ENCODE results near the gene PJA1.

PJA1 gene

DNA sequence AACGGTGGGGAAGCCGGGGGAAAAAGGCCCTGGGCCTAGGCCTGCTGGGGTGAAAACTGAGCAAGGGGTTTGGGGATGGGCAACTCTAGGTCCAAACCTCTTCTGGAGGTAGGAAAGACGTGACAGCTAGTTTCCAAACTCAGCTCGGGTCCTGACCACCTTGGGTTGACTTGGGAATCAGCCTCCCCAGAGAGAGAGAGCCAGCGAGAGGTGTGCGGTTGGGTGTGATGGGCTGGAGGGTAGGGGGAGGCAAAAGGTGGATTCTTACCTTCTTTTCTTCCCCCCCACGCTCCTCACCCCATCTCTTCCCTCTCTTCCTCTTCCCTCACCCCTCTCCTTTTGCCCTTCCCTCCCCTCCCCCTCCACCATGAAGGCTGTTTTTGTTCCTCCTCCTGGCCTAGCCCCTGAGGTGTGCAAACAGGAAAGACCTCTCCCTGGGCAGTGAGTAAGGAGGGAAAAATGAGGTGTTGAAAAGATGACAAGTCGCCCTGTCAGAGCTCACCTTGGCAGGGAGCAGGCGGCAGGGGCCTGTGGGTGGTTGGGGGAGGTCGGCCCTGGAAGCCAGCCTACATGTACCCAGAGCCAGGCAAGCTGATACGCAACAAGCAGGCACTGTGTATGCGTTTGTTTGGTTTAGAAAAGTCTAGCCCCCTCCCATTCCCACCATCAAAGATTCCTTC, 14.8 kb downstream of the PJA1 start:
- H3K27me3 ChIP-seq = peaks cover 49 to 94% (median 79%) of the 10 kb centered on the region in 11 experiments
- peaks cover 0 to 5% (median 0%) of the 10 kb centered on the region in 11 experiments; a peak in 6 of 22 replicates for H4K20me1 ChIP-seq
- no peak overlapping the region for H3K27ac ChIP-seq
- H3K4me2 ChIP-seq = no peak overlapping the region
- TF ChIP-seq Cebpa-rat (IDR thresholded peaks at IDR 0.05) = no peak
- peaks cover 0 to 15% (median 8%) of the 10 kb centered on the region in 10 experiments; a peak in 14 of 20 replicates for H3K4me1 ChIP-seq
- H3K9me3 ChIP-seq (replicated peaks in 1 of 11) = no peaks in the 10 kb centered on the region
- H3K9ac ChIP-seq = no peak overlapping the region
- no peaks in the 10 kb centered on the region for H3K36me3 ChIP-seq
- H3K4me3 ChIP-seq = no peak overlapping the region

DNA sequence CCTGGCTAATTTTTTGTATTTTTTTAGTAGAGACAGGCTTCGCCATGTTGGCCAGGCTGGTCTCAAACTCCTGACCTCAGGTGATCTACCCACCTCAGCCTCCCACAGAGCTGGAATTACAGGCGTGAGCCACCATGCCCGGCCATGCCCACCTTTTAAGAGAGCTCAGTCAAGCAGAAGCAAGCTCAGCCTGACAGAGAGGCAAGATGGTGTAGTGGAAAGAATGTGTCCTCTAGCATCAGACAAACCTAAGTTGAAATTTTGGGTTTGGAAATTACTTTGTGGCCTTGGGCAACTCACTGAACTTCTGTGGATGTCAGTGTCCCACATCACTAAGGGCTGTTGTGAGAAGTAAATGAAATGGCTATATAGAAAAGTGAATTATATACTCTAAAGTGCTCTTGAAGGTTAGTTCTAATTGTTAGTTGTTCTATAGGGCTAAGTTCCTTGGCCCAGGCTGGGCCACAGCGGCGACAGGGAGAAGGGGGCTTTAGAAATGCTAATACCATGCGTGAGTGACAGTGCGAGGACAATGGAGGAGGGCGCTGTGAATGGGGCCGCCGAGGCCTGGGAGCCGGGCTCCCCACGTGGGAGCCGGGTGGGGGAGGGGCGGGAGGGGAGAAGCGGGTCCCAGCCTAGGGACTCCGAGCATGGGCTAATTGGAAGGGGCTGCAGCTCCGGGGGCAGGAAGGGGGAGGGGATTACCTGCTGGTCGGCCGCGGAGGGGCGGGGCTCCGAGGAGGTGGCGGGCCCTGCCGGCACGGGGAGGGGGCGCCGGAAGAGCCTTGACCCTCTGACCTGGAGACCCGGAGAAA, 15.6 kb downstream of the PJA1 start:
- no peak for TF ChIP-seq Cebpa-rat (IDR thresholded peaks at IDR 0.05)
- H4K20me1 ChIP-seq = peaks cover 0 to 5% (median 0%) of the 10 kb centered on the region in 11 experiments; a peak in 5 of 22 replicates
- no peaks in the 10 kb centered on the region for H3K9me3 ChIP-seq (replicated peaks in 1 of 11)
- H3K4me2 ChIP-seq = no peak overlapping the region
- no peak overlapping the region for H3K27ac ChIP-seq
- no peak overlapping the region for H3K4me3 ChIP-seq
- peaks cover 49 to 94% (median 78%) of the 10 kb centered on the region in 11 experiments for H3K27me3 ChIP-seq
- peaks cover 0 to 15% (median 8%) of the 10 kb centered on the region in 10 experiments; a peak in 14 of 20 replicates for H3K4me1 ChIP-seq
- H3K36me3 ChIP-seq = no peaks in the 10 kb centered on the region
- H3K9ac ChIP-seq = no peak overlapping the region

DNA sequence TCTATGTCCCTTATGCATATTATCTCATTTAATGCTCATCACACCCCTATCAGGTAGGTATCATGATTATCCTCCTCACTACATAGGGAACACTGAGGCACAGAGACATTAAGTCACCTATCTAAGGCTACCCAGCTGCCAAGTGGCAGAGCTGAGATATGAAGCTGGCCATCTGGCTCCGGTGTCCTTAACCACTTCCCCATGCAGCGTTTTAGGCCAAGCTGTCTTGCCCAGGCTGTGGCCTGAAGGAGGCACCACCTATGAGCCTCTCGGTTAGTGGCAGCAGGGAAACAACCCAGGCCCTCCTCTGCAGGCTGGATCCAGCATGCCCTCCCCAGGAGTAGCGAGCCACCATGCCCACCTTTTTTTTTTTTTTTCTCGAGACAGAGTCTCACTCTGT, 16.3 kb downstream of the PJA1 start:
- Histone ChIP-seq H3K9me3 (replicated peaks in 1 of 11) (no peaks in the 10 kb centered on the region), H3K9ac (no peak overlapping the region), H3K4me2 (no peak overlapping the region), H3K4me3 (no peak overlapping the region), H3K27me3 (peaks cover 47 to 94% (median 78%) of the 10 kb centered on the region in 11 experiments), H3K36me3 (no peaks in the 10 kb centered on the region), H3K27ac (no peak overlapping the region), H3K4me1 (peaks cover 0 to 15% (median 8%) of the 10 kb centered on the region in 10 experiments; a peak in 14 of 20 replicates), H4K20me1 (peaks cover 0 to 5% (median 0%) of the 10 kb centered on the region in 11 experiments; a peak in 5 of 22 replicates)
- TF ChIP-seq Cebpa-rat (IDR thresholded peaks at IDR 0.05) = no peak

DNA sequence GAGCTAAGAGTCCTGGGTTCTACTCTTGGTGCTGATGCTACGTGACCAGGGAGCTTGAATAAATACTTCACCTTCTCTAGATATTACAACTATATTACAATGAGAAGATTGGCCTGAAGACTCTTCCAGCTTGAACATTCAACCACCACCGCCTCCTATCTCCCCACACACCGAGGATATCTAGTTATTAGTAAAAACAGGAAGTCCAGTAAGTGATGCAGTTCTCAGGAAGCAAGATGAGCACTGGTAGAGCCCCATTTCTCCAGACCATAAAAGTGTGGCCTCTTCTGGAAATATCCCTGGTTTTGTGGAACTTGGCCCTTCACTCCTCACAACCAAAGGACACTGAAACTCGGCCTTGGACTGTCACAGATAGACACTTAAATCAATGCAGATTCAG, 18.5 kb downstream of the PJA1 start:
- Histone ChIP-seq H3K27ac (no peak overlapping the region), H3K9ac (no peak overlapping the region), H3K4me3 (no peak overlapping the region), H3K4me1 (no peaks in the 10 kb centered on the region), H3K9me3 (replicated peaks in 1 of 11) (no peaks in the 10 kb centered on the region), H4K20me1 (peaks cover 0 to 4% (median 0%) of the 10 kb centered on the region in 11 experiments; a peak in 3 of 22 replicates), H3K27me3 (peaks cover 45 to 94% (median 79%) of the 10 kb centered on the region in 11 experiments), H3K4me2 (no peak overlapping the region), H3K36me3 (no peaks in the 10 kb centered on the region)
- no peak for TF ChIP-seq Cebpa-rat (IDR thresholded peaks at IDR 0.05)

DNA sequence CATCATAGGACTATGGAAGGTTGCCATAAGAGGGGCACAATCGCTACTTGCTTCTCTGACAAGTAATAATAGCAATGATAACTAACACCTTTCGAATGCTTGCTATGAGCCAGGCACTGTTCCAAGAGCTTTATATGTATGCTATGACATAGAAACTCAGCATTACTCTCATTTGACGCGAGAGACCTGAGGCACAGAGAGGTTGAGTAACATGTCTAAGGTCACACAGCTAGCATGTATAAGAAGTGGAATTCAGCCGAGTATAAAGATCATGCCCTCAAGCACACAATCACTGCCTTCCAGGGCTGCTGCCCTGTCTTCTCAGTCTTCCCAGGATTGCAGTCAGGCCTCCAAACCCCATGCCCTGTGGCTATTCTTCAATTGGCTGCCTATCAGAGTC, 19.5 kb downstream of the PJA1 start:
- H3K27me3 ChIP-seq = peaks cover 36 to 94% (median 79%) of the 10 kb centered on the region in 11 experiments
- no peaks in the 10 kb centered on the region for H3K4me1 ChIP-seq
- H4K20me1 ChIP-seq = peaks cover 0 to 3% (median 0%) of the 10 kb centered on the region in 11 experiments; a peak in 2 of 22 replicates
- H3K4me2 ChIP-seq = no peak overlapping the region
- TF ChIP-seq Cebpa-rat (IDR thresholded peaks at IDR 0.05) = no peak
- H3K4me3 ChIP-seq = no peak overlapping the region
- H3K36me3 ChIP-seq = no peaks in the 10 kb centered on the region
- H3K27ac ChIP-seq = no peak overlapping the region
- no peaks in the 10 kb centered on the region for H3K9me3 ChIP-seq (replicated peaks in 1 of 11)
- H3K9ac ChIP-seq = no peak overlapping the region

- Histone ChIP-seq H3K27ac (no peak overlapping the region), H3K4me1 (no peaks in the 10 kb centered on the region), H3K9me3 (replicated peaks in 1 of 11) (no peaks in the 10 kb centered on the region), H3K36me3 (no peaks in the 10 kb centered on the region), H3K4me2 (no peak overlapping the region), H4K20me1 (peaks cover 0 to 3% (median 0%) of the 10 kb centered on the region in 11 experiments; a peak in 2 of 22 replicates), H3K27me3 (peaks cover 38 to 92% (median 79%) of the 10 kb centered on the region in 11 experiments), H3K4me3 (no peak overlapping the region), H3K9ac (no peak overlapping the region)
- no peak for TF ChIP-seq Cebpa-rat (IDR thresholded peaks at IDR 0.05)
Measured at GRCh38 chrX:69144838-69145680, 20.2 kb downstream of the PJA1 start.

DNA sequence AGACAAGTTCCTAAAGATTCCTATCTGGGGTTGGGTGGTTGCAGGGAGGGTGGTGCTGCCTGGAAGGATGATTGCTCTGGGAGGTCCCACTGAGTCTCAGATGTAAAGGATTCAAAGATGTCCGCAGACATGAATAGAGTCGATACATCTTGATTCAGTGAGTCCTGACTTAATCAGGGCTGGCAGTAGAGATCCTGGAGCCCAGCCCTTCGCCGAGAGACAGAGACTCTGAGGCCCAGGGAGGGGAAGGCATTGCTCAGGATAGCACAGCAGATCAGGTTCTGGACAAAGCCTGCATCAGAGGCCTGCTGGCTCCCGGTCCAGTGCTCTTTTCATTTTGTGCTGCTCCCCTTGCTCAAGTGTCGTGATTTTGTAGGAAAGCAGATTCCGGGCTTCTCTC, 21.7 kb downstream of the PJA1 start:
- no peak for TF ChIP-seq Cebpa-rat (IDR thresholded peaks at IDR 0.05)
- no peaks in the 10 kb centered on the region for H3K36me3 ChIP-seq
- no peak overlapping the region for H3K27ac ChIP-seq
- H3K9me3 ChIP-seq (replicated peaks in 1 of 11) = no peaks in the 10 kb centered on the region
- H3K27me3 ChIP-seq = peaks cover 36 to 96% (median 80%) of the 10 kb centered on the region in 11 experiments
- H4K20me1 ChIP-seq = peaks cover 0 to 3% (median 0%) of the 10 kb centered on the region in 11 experiments; a peak in 2 of 22 replicates
- no peak overlapping the region for H3K9ac ChIP-seq
- H3K4me2 ChIP-seq = no peak overlapping the region
- no peaks in the 10 kb centered on the region for H3K4me1 ChIP-seq
- no peak overlapping the region for H3K4me3 ChIP-seq

GRCh38 chrX:69142788-69143469, 22.3 kb downstream of the PJA1 start:
- H3K9me3 ChIP-seq (replicated peaks in 1 of 11) = no peaks in the 10 kb centered on the region
- TF ChIP-seq Cebpa-rat (IDR thresholded peaks at IDR 0.05) = no peak

More at GRCh38 chrX:69142788-69143469, 22.3 kb downstream of the PJA1 start:
- H3K4me1 ChIP-seq = peaks cover 0 to under 1% (median 0%) of the 10 kb centered on the region in 10 experiments; a peak in 1 of 20 replicates
- H4K20me1 ChIP-seq = peaks cover 0 to 3% (median 0%) of the 10 kb centered on the region in 11 experiments; a peak in 2 of 22 replicates
- H3K4me2 ChIP-seq = no peak overlapping the region
- no peak overlapping the region for H3K4me3 ChIP-seq
- no peak overlapping the region for H3K27ac ChIP-seq
- no peaks in the 10 kb centered on the region for H3K36me3 ChIP-seq
- no peak overlapping the region for H3K9ac ChIP-seq
- peaks cover 39 to 96% (median 80%) of the 10 kb centered on the region in 11 experiments for H3K27me3 ChIP-seq
